SJSA1 (cell line): ENCODE data around the gene OR2H1. TPM values are rescaled to one million over a fixed set of nuclear protein-coding genes. Genes with fewer than 3 reads are reported as not detected.

ENCODE experiments used
- DNase-seq, 2 experiments: peaks; one replicate each; pipeline ENCODE4 v3.0.0-alpha.2; 2015 to 2020; ENCODE audit warnings: low spot score in 2 of 2, low read depth in 1 of 2
- H3K27ac ChIP-seq: fragments of 250-450 bp; sonication (Bioruptor Pico); 2 replicates; pipeline ENCODE4 v1.5.1; 2020; ENCODE audit warnings: mild to moderate bottlenecking, moderate library complexity
- H3K27me3 ChIP-seq: fragments of 250-450 bp; sonication (Bioruptor Pico); replicated peaks from 2 replicates; pipeline ENCODE4 v1.5.1; 2020; ENCODE audit warnings: mild to moderate bottlenecking, moderate library complexity
- H3K36me3 ChIP-seq: fragments of 250-450 bp; sonication (Bioruptor Pico); 2 replicates; pipeline ENCODE4 v1.5.1; 2020; ENCODE audit warnings: mild to moderate bottlenecking
- H3K4me1 ChIP-seq: fragments of 250-450 bp; sonication (Bioruptor Pico); replicated peaks from 2 replicates; pipeline ENCODE4 v1.6.1; 2021; ENCODE audit warnings: mild to moderate bottlenecking
- H3K4me3 ChIP-seq: fragments of 250-450 bp; sonication (Bioruptor Pico); 2 replicates; pipeline ENCODE4 v1.5.1; 2020; ENCODE audit warnings: mild to moderate bottlenecking
- H3K9me3 ChIP-seq: fragments of 250-450 bp; sonication (Bioruptor Pico); replicated peaks from 2 replicates; pipeline ENCODE4 v1.5.1; 2020; ENCODE audit warnings: mild to moderate bottlenecking
- total RNA-seq: library from RNA; depleted of rRNA; stranded (reverse); fragments of >200 nt; shearing (Covaris generic); gene quantifications from 2 replicates; pipeline ENCODE4 v1.2.3, GENCODE V29; 2014; rRNA removed

Gene OR2H1
- total RNA-seq, 1 experiment from 2014 or later, result not detected

DNA sequence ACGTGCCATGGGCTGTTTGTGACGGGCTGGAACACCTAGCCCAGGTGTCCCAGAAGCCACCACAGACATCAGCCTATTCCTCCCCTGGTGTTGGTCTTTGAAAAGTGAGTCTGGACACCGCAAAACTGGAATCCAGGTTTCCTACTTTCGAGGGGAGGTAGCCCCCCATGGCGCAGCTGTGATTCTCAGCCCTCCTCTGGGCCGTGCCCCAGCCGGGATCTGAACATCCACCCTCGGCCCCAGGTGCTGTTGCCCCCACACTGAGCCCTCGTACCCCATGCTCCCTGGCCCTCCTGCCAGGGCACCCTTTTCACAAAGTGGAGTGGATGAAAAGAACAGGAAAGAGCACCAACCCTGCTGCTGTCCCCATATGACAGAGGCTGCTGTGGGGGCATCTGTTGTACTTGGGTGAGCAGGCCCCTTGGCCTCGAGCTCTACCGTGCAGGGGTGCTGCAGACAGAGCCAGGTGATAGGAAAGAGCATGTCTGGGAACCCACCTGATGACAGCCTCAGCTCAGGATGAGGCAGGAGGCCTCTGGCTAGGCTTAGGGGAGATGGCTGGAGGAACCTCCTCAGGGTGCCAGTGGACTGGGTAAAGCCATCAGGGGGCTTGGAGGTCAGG is 49.6 kb downstream of the OR2H1 start:
- H3K4me1 ChIP-seq, result no peaks in the 10 kb centered on the region
- no peaks in the 10 kb centered on the region for H3K36me3 ChIP-seq
- no peaks in the 10 kb centered on the region for H3K27me3 ChIP-seq
- DNase-seq, result no peak
- no peak overlapping the region for H3K4me3 ChIP-seq
- no peaks in the 10 kb centered on the region for H3K9me3 ChIP-seq
- H3K27ac ChIP-seq, result no peak overlapping the region

DNA sequence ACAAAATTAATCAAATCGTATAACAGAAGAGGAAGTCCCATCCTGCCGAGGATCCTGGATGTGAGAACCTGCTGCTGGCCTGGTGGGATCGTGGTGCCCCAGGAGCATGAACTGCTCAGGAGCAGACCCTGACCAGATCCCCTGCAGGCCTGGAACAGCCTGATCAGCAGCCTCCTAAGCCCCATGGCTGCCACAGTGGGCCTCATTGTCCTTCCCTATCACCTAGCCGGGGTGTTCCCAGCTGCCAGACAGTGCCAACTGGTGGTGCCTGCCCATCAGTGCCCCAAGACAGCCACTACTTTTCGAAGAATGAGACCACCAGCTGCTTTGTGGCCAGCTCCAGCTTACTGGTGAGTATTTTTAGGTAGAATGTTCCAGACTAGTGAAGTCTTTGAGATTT is 50.4 kb downstream of the OR2H1 start:
- Histone ChIP-seq H3K9me3 (no peaks in the 10 kb centered on the region), H3K27ac (no peak overlapping the region), H3K27me3 (no peaks in the 10 kb centered on the region), H3K4me3 (no peak overlapping the region), H3K36me3 (no peaks in the 10 kb centered on the region), H3K4me1 (no peaks in the 10 kb centered on the region)
- DNase-seq, result no peak

DNA sequence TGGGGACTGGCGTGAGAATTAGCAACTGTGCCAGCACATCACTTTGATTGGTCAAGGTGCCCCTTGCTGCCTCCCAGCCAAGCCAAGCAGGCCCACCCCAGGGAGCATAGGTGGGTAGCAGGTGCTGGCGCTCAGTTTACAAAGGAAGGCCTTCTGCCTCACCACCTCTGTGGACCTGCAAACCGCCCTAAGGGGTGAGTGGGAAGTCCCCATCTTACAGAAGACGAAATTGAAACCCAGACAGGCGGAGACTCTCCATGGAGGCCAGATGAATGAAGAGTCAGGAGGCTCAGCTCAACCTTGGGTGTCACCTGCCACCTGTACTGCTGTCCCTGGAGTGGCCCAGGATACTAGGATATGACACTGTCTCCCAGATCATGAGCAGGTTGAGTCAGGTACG is 52.3 kb downstream of the OR2H1 start:
- H3K4me3 ChIP-seq, result no peak overlapping the region
- DNase-seq, result no peak
- no peak overlapping the region for H3K27ac ChIP-seq
- no peaks in the 10 kb centered on the region for H3K27me3 ChIP-seq
- no peaks in the 10 kb centered on the region for H3K4me1 ChIP-seq
- H3K36me3 ChIP-seq, result no peaks in the 10 kb centered on the region
- no peaks in the 10 kb centered on the region for H3K9me3 ChIP-seq

DNA sequence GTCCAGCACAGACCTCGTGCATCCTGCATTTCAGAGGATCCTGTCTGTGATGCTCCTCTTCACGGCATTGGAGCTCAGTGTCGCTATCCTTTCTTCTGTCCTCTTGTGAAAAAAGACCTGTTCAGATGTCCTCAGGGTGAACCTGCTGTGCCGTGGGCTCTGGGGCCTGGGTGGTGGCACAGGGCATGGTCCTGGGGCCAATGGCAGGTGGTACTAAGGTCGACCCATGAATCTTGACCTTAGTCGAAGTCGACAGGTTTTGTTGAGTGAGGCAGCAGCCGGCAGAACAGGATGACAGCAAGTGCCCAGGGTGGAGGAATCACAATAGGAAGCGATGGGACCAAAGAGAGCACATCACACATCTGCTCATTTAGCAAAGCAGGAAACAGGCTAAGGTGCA is 52.8 kb downstream of the OR2H1 start:
- H3K4me1 ChIP-seq, result no peaks in the 10 kb centered on the region
- no peak overlapping the region for H3K27ac ChIP-seq
- H3K4me3 ChIP-seq, result no peak overlapping the region
- no peaks in the 10 kb centered on the region for H3K36me3 ChIP-seq
- H3K27me3 ChIP-seq, result no peaks in the 10 kb centered on the region
- no peaks in the 10 kb centered on the region for H3K9me3 ChIP-seq
- DNase-seq, result no peak

DNA sequence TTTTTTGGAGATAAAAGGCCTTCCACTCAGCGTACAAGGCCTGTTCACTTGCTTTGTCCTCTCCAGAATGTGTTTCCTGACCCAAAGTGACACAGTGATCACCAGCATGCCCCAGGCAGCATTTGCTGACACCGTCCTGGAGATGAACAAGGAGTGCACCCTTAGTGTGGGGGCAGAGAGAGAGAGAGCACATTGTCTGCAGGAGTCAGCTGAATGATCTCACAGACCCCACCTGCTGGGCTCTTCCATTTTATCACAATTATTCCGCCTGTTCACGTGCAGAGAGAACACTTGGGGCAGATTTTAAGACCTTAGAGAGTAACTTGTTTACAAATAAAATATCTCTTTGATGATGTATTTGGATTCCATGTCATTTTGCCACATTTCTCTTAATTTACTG is 53.2 kb downstream of the OR2H1 start:
- H3K9me3 ChIP-seq, result no peaks in the 10 kb centered on the region
- DNase-seq, result no peak
- no peak overlapping the region for H3K4me3 ChIP-seq

DNA sequence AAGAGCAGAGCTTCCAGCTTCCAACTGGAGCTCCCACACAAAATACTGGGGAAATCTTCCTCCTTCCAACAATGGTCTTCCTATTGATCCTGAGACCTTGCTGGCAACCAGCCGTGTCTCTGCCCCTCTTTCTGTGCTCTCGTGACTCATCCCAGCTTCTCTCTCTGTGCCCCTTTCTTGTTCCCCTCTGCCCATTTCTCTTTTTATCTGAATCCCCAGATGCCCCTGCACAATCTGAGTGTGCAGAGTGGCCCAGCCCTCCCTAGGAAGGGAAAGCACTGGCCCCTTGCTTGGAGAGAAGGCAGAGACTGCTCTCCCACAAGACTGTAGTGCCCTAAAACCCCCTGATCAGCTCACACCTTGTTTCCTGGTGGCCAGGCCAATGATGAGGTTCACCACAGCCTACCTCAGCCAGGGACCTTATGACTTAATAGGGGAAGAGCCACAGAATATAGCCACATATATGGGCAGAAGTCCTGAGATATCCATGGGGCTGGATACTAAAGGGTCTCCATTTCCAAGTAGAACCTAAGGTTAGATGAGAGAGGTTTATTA is 53.9 kb downstream of the OR2H1 start:
- Histone ChIP-seq H3K27ac (no peak overlapping the region), H3K4me1 (no peaks in the 10 kb centered on the region), H3K27me3 (no peaks in the 10 kb centered on the region), H3K9me3 (no peaks in the 10 kb centered on the region), H3K4me3 (no peak overlapping the region), H3K36me3 (no peaks in the 10 kb centered on the region)
- DNase-seq, result peak in 1 of 2 experiments; percentile 18

More for the DNA sequence above, 53.2 kb downstream of the OR2H1 start:
- Histone ChIP-seq H3K36me3 (no peaks in the 10 kb centered on the region), H3K27ac (no peak overlapping the region), H3K4me1 (no peaks in the 10 kb centered on the region), H3K27me3 (no peaks in the 10 kb centered on the region)

Other genes starting within 250 kb of the OR2H1 start
- gene OR14J1, start 155.5 kb upstream of the OR2H1 start, total RNA-seq, result not detected in 2 replicates
- gene OR5V1, start 88.3 kb upstream of the OR2H1 start, total RNA-seq, result not detected in 2 replicates
- not detected in 2 replicates for gene OR12D3, start 81.9 kb upstream of the OR2H1 start, total RNA-seq
- not detected in 2 replicates for gene OR12D2, start 61.5 kb upstream of the OR2H1 start, total RNA-seq
- not detected in 2 replicates for gene OR12D1, start 42.2 kb upstream of the OR2H1 start, total RNA-seq
- not detected in 2 replicates for gene OR10C1, start 17.8 kb upstream of the OR2H1 start, total RNA-seq
- gene OR11A1, start 84 bp upstream of the OR2H1 start, total RNA-seq, result not detected in 2 replicates
- not detected in 2 replicates for gene MAS1L, start 30.8 kb downstream of the OR2H1 start, total RNA-seq
- gene UBD, start 102.6 kb downstream of the OR2H1 start, total RNA-seq, result 9.9 and 10.2 TPM in 2 replicates
- gene OR2H2, start 128.0 kb downstream of the OR2H1 start, total RNA-seq, result not detected in 2 replicates
- 2.8 and 3.5 TPM in 2 replicates for gene GABBR1, start 176.0 kb downstream of the OR2H1 start, total RNA-seq
- not detected in 2 replicates for gene MOG, start 199.9 kb downstream of the OR2H1 start, total RNA-seq
- gene ZFP57, start 224.0 kb downstream of the OR2H1 start, total RNA-seq, result not detected in 2 replicates